Measurements from ENCODE around the gene EYA2.

EYA2 gene

DNA sequence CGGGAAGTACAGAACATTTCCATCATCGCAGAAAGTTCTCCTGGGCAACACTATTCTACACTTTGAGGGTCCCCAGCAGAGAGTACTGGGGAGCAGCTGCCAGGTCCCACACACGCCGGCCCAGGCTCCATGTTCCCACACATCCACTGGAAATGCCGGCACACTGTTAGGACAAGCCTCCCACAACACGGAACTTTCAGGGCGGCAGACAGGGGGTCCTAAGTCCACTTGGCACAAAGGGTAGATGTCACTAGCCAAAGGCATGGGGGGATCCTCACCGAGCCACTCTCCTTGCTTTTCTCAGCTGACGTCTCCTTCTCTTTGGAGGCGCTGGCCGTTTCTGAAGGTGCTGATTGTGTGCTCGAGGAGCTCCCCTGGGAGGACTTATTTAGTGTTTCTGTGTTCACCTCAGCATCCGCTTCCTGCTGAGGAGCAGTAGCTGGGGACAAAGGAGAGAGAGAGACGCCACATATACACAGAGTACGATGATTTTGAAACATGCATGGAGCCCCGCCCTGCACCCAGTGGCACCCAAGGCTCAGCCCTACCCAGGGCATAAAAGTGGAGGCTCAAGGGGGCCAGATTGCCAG lies 326.5 kb downstream of the EYA2 start:
- Histone ChIP-seq H2AFZ (ENCODE audit: low read depth) (no peak overlapping the region), H4K20me1 (ENCODE audit: insufficient read depth) (no peaks in the 10 kb centered on the region), H3K79me2 (ENCODE audit: insufficient read depth, low read depth) (no peaks in the 10 kb centered on the region), H3K27ac (no peak overlapping the region), H3K4me1 (ENCODE audit: low read depth, poor library complexity, severe bottlenecking) (no peaks in the 10 kb centered on the region), H3K4me2 (no peak overlapping the region), H3K36me3 (ENCODE audit: insufficient read depth) (no peaks in the 10 kb centered on the region; the same call in 1 of the 2 replicates), H3K9ac (no peak overlapping the region), H3K4me3 (IDR thresholded peaks at IDR 0.05; ENCODE audit: insufficient read depth, low read depth, low read length) (no peak overlapping the region), H3K27me3 (ENCODE audit: insufficient read depth, low read depth) (no peaks in the 10 kb centered on the region)
- TF ChIP-seq, protein P1, sequence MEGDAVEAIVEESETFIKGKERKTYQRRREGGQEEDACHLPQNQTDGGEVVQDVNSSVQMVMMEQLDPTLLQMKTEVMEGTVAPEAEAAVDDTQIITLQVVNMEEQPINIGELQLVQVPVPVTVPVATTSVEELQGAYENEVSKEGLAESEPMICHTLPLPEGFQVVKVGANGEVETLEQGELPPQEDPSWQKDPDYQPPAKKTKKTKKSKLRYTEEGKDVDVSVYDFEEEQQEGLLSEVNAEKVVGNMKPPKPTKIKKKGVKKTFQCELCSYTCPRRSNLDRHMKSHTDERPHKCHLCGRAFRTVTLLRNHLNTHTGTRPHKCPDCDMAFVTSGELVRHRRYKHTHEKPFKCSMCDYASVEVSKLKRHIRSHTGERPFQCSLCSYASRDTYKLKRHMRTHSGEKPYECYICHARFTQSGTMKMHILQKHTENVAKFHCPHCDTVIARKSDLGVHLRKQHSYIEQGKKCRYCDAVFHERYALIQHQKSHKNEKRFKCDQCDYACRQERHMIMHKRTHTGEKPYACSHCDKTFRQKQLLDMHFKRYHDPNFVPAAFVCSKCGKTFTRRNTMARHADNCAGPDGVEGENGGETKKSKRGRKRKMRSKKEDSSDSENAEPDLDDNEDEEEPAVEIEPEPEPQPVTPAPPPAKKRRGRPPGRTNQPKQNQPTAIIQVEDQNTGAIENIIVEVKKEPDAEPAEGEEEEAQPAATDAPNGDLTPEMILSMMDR (conservative IDR thresholded peaks at IDR 0.05; ENCODE audit: low read depth, low read length) = no peak

DNA sequence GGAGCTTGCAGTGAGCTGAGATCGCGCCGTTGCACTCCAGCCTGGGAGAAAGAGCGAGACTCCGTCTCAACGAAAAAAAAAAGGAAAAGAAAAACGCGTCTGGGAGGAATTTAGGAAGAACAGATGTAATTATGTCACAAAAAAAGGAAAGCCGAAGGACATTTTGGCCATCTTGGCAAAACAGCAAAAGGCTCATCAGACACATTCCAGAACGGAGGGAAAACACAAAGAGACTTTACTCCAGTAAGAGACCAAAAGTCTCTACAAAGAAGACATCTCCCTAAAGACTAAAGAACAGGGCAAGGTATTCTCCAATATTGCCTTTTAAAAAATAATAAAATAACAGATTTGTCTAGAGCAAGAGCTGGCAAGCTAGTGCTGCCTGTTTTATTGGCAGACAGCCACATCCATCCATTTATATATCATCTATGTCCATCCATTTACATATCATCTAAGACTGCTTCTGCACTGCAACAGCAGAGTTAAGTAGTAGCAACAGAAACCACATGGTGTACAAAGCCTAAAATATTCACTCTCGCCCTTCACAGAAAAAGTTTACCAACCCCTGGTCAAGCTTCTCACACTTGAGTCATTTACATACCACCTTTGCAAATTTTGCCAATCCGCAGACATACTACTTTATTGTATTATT lies 328.0 kb downstream of the EYA2 start:
- no peaks in the 10 kb centered on the region for H3K79me2 ChIP-seq (ENCODE audit: insufficient read depth, low read depth)
- no peaks in the 10 kb centered on the region; the same call in 1 of the 2 replicates for H3K36me3 ChIP-seq (ENCODE audit: insufficient read depth)
- H3K9ac ChIP-seq = no peak overlapping the region
- TF ChIP-seq, protein P1 (conservative IDR thresholded peaks at IDR 0.05; ENCODE audit: low read depth, low read length) = no peak
- no peak overlapping the region for H3K4me3 ChIP-seq (IDR thresholded peaks at IDR 0.05; ENCODE audit: insufficient read depth, low read depth, low read length)
- no peak overlapping the region for H3K4me2 ChIP-seq
- no peaks in the 10 kb centered on the region for H3K27me3 ChIP-seq (ENCODE audit: insufficient read depth, low read depth)
- no peak overlapping the region for H3K27ac ChIP-seq
- H4K20me1 ChIP-seq (ENCODE audit: insufficient read depth) = no peaks in the 10 kb centered on the region
- no peaks in the 10 kb centered on the region for H3K4me1 ChIP-seq (ENCODE audit: low read depth, poor library complexity, severe bottlenecking)
- no peak overlapping the region for H2AFZ ChIP-seq (ENCODE audit: low read depth)

DNA sequence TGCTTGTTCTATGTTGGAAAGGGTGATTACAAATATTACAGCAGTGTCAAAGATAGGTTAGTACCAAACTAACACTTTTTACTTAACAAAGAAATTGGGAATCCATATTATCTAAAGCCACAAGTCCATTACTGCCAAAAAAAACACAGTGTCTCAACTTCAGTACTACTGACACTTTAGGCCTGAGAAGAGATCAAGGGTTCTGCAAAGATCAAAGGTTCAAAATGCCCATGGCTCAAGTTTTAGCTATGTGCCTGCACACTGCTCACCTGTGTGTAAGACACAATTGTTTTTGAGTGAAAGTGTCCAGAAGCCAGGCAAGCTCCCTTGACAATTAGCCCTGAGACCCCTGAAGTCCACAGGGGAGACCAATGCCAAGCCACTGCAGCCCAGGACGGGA lies 329.3 kb downstream of the EYA2 start:
- no peaks in the 10 kb centered on the region for H3K27me3 ChIP-seq (ENCODE audit: insufficient read depth, low read depth)
- TF ChIP-seq, protein P1 (conservative IDR thresholded peaks at IDR 0.05; ENCODE audit: low read depth, low read length) = no peak
- H3K79me2 ChIP-seq (ENCODE audit: insufficient read depth, low read depth) = no peaks in the 10 kb centered on the region
- no peak overlapping the region for H3K4me3 ChIP-seq (IDR thresholded peaks at IDR 0.05; ENCODE audit: insufficient read depth, low read depth, low read length)
- no peaks in the 10 kb centered on the region; the same call in 1 of the 2 replicates for H3K36me3 ChIP-seq (ENCODE audit: insufficient read depth)
- no peak overlapping the region for H3K9ac ChIP-seq
- no peak overlapping the region for H2AFZ ChIP-seq (ENCODE audit: low read depth)
- H4K20me1 ChIP-seq (ENCODE audit: insufficient read depth) = no peaks in the 10 kb centered on the region
- no peak overlapping the region for H3K4me2 ChIP-seq
- no peaks in the 10 kb centered on the region for H3K4me1 ChIP-seq (ENCODE audit: low read depth, poor library complexity, severe bottlenecking)
- H3K27ac ChIP-seq = no peak overlapping the region

DNA sequence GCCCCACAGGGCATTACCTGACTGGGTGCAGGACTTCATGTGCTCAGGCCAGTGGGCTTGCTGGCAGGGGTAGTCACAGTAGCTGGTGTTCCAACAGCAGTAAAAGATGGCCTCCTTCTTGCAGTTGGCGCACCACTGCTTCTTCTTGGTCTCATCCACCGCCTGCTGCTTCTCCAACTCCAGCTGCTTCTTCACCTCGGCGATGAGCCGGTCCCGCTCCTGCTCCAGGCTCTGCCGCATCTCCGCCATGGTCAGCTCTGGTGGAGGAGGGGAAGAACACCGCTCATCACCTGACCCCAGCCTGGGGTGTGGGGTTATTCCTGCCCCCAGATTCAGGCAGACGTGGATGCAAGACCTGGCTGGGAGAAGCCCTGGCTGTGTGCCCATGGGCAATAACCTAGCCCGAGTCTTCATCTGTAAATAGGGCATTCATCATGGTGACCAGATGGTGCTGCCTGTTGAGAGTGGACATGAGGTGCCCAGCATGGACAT lies 329.7 kb downstream of the EYA2 start:
- H3K36me3 ChIP-seq (ENCODE audit: insufficient read depth) = no peaks in the 10 kb centered on the region; the same call in 1 of the 2 replicates
- no peak overlapping the region for H3K27ac ChIP-seq
- H3K4me3 ChIP-seq (IDR thresholded peaks at IDR 0.05; ENCODE audit: insufficient read depth, low read depth, low read length) = no peak overlapping the region
- H3K9ac ChIP-seq = no peak overlapping the region
- no peak overlapping the region for H2AFZ ChIP-seq (ENCODE audit: low read depth)
- no peaks in the 10 kb centered on the region for H3K27me3 ChIP-seq (ENCODE audit: insufficient read depth, low read depth)
- H3K4me1 ChIP-seq (ENCODE audit: low read depth, poor library complexity, severe bottlenecking) = no peaks in the 10 kb centered on the region
- H4K20me1 ChIP-seq (ENCODE audit: insufficient read depth) = no peaks in the 10 kb centered on the region
- no peak overlapping the region for H3K4me2 ChIP-seq
- H3K79me2 ChIP-seq (ENCODE audit: insufficient read depth, low read depth) = no peaks in the 10 kb centered on the region
- TF ChIP-seq, protein P1 (conservative IDR thresholded peaks at IDR 0.05; ENCODE audit: low read depth, low read length) = no peak

Measured in KMS-11 (cell line).